SK-N-MC (cell line): ENCODE data around the gene GPAT3.

ENCODE experiments used
- DNase-seq: peaks from one replicate; pipeline ENCODE4 v3.0.0-alpha.2; 2011; ENCODE audit warnings: low read depth, low spot score
- H3K27ac ChIP-seq: fragments of 200-600 bp; sonication (generic); 2 replicates; pipeline ENCODE4 v1.5.1; 2016; ENCODE audit warnings: mixed run types
- H3K36me3 ChIP-seq: fragments of 200-600 bp; sonication (generic); 2 replicates; pipeline ENCODE4 v1.6.1; 2017; ENCODE audit warnings: antibody characterized with exemption, low read length, mixed read lengths; ENCODE audit not compliant: insufficient read depth
- H3K4me3 ChIP-seq: fragments of 200-600 bp; sonication (generic); 2 replicates; pipeline ENCODE4 v1.5.1; 2016
- H3K9ac ChIP-seq: fragments of 200-600 bp; sonication (generic); 2 replicates; pipeline ENCODE4 v1.8.0; 2017; ENCODE audit warnings: mixed run types, mixed read lengths; ENCODE audit not compliant: insufficient read length
- H3K9me3 ChIP-seq: fragments of 200-600 bp; sonication (generic); 2 replicates; pipeline ENCODE4 v1.6.1; 2017; ENCODE audit warnings: low read depth, mild to moderate bottlenecking, antibody characterized with exemption, low read length, moderate library complexity, mixed read lengths
- EZH2 ChIP-seq: fragments of 200-600 bp; sonication (generic); IDR thresholded peaks from one replicate; pipeline ENCODE4 v1.6.1; 2017; ENCODE audit warnings: antibody characterized with exemption
- FOXP2 ChIP-seq: optimal IDR thresholded peaks from 2 replicates; pipeline ENCODE3; 2011; ENCODE audit warnings: mild to moderate bottlenecking, moderate library complexity; ENCODE audit not compliant: insufficient read depth; ENCODE audit errors: extremely low read length, control extremely low read depth
- POLR2AphosphoS5 ChIP-seq: IDR thresholded peaks from 2 replicates; pipeline ENCODE4 v1.6.1; 2012; ENCODE audit warnings: mild to moderate bottlenecking, low read depth, low read length, borderline replicate concordance

GPAT3 gene

DNA sequence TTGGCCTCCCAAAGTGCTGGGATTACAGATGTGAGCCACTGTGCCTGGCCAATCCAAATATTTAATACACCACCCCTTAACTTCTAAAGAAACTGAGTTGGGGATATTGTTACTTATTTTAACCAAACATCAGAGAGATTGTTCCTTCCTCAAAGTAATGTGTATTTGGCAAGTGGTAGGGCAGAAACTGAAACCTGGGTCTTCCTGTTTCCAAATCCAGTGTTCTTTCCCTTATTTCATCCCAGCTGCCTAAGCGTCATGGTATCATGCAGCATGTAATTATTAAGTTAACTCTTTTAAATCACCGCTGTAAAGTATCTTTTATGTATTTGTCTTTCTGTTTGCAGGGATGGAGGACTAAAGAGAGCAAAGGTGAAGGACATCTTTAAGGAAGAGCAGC is 68.4 kb downstream of the GPAT3 start:
- H3K9ac ChIP-seq, result no peak overlapping the region
- no peak overlapping the region for H3K4me3 ChIP-seq
- H3K9me3 ChIP-seq, result no peaks in the 10 kb centered on the region
- DNase-seq, result no peak
- TF ChIP-seq POLR2AphosphoS5 (no peak), EZH2 (no peak)
- H3K36me3 ChIP-seq, result 0 out of 2 replicates have a peak, but pooled peaks cover 3% of the 10 kb centered on the region
- no peak overlapping the region for H3K27ac ChIP-seq

DNA sequence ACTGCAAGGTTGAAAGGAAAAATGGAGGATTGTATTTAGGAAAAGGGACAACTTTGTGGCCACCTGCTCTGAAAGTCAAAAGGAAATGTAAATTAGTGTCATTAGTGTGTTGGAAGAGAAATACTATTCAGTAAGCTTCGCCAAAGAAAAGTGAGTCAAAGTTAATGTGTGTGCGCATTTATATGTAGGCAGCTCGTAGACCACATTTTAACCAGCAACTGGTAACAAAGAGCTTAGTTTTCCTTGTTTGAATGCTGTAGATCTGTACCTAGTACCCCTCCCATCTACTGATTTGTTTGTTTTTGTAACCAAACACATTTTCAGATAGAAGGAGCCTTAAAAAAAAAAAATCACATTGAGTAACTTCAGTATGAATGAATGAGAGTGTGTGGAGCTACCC is 69.3 kb downstream of the GPAT3 start:
- Histone ChIP-seq H3K9ac (no peak overlapping the region), H3K27ac (peak overlapping the region; percentile 27; the same call in 1 of the 2 replicates)

DNA sequence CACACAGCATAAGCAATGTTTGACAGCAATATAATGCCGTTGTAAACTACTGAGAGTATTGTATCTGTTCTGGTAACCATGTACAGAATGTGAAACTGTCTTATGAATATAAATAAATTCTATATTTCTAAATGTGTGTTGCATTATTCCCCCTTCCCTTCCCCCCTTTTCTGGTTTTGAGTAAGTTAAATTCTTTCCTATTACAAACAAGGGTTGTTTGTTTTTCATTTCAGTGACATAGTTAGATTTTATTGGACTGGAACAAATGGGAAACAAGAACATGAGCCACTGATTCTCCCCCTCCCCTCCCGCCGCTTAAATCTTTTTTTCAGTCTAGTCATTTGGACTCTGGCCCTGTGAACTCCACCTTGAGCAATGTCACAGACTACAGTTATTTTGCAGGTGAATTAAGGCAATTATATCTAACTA is 69.8 kb downstream of the GPAT3 start:
- H3K4me3 ChIP-seq, result no peak overlapping the region
- TF ChIP-seq FOXP2 (no peak), POLR2AphosphoS5 (no peak), EZH2 (no peak)
- no peaks in the 10 kb centered on the region for H3K9me3 ChIP-seq
- H3K9ac ChIP-seq, result no peak overlapping the region
- DNase-seq, result no peak
- 0 out of 2 replicates have a peak, but pooled peaks cover 3% of the 10 kb centered on the region for H3K36me3 ChIP-seq
- peak overlapping the region; percentile 27; the same call in 1 of the 2 replicates for H3K27ac ChIP-seq

More for the DNA sequence above, 69.3 kb downstream of the GPAT3 start:
- H3K4me3 ChIP-seq, result no peak overlapping the region
- no peaks in the 10 kb centered on the region for H3K9me3 ChIP-seq
- 0 out of 2 replicates have a peak, but pooled peaks cover 3% of the 10 kb centered on the region for H3K36me3 ChIP-seq
- TF ChIP-seq EZH2 (no peak), FOXP2 (no peak), POLR2AphosphoS5 (no peak)
- no peak for DNase-seq

DNA sequence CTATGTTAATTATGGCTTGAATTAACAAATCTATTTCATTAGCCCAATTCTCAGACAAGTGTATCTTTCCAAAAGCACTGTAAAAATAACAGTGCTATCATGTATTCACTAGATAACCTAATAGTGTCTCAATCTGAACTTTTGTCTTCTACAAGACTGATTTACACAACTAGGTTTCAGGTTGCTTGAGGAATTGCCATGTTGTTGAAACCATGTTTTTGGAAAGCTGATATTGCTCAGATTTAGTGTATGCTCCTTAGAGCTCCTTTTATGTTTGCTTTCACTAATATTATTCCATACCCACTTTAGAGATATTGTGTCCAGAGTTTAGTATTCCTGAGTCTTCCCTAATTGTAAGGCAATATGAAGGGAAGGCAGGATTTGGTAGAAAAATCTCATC is 70.6 kb downstream of the GPAT3 start:
- TF ChIP-seq POLR2AphosphoS5 (no peak), EZH2 (no peak), FOXP2 (no peak)
- no peak overlapping the region for H3K9ac ChIP-seq
- H3K4me3 ChIP-seq, result no peak overlapping the region
- no peak for DNase-seq
- 0 out of 2 replicates have a peak, but pooled peaks cover 3% of the 10 kb centered on the region for H3K9me3 ChIP-seq
- no peak overlapping the region for H3K27ac ChIP-seq
- H3K36me3 ChIP-seq, result 0 out of 2 replicates have a peak, but pooled peaks cover 3% of the 10 kb centered on the region

DNA sequence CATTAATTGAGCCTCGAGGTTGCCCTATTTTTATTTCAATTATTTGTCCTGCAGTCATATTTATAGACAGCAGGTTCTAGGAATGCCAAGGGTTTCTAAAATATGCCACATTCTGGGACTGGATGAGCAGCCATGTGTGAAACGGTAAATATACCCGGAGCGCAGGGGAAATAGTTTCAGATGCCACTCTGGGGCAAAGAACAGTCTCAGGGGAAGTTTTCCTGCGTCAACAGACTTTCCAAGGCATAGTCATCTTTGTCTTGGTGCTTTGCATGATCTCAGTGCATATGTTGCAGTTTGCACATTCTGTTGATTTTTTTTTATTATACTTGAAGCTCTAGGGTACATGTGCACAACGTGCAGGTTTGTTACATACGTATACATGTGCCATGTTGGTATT is 71.0 kb downstream of the GPAT3 start:
- no peak overlapping the region for H3K9ac ChIP-seq
- 0 out of 2 replicates have a peak, but pooled peaks cover 3% of the 10 kb centered on the region for H3K36me3 ChIP-seq
- 0 out of 2 replicates have a peak, but pooled peaks cover 3% of the 10 kb centered on the region for H3K9me3 ChIP-seq
- no peak for DNase-seq
- TF ChIP-seq EZH2, result no peak
- TF ChIP-seq POLR2AphosphoS5, result no peak
- TF ChIP-seq FOXP2, result no peak
- H3K4me3 ChIP-seq, result no peak overlapping the region
- no peak overlapping the region for H3K27ac ChIP-seq

DNA sequence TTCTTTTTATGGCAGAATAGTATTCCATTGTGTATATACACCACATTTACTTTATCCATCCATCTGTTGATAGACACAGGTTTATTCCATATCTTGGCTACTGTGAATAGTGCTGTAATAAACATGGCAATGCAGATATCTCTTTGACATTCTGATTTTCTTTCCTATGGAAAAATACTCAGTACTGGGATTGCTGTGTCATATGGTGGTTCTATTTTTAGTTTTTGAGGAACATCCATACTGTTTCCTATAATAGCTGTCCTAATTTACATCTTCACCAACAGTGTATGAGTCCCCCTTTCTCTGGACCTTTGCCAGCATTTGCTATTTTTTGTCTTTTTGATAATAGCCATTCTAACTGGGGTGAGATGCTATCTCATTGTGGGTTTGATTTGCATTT is 73.5 kb downstream of the GPAT3 start:
- Histone ChIP-seq H3K36me3 (0 out of 2 replicates have a peak, but pooled peaks cover 3% of the 10 kb centered on the region), H3K9ac (no peak overlapping the region), H3K4me3 (no peak overlapping the region), H3K27ac (no peak overlapping the region), H3K9me3 (peaks cover 6% of the 10 kb centered on the region; the same call in 1 of the 2 replicates)
- TF ChIP-seq FOXP2, result no peak
- no peak for TF ChIP-seq POLR2AphosphoS5
- no peak for TF ChIP-seq EZH2
- no peak for DNase-seq

DNA sequence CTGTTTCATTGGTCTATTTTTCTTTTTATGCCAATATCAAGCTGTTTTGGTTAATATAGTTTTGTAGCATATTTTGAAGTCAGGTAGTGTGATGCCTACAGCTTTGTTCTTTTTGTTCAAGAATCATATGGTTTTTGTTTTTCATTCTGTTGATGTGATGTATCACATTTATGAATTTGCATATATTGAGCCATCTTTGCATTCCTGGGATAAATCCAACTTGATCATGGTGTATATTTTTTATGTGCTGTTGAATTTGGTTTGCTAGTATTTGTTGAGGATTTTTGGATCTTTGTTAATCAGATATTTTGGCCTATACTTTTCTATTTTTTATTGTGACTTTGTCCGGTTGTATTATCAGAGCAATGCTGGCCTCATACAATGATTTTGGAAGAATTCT is 74.8 kb downstream of the GPAT3 start:
- Histone ChIP-seq H3K9ac (no peak overlapping the region), H3K36me3 (no peaks in the 10 kb centered on the region), H3K9me3 (peaks cover 8% of the 10 kb centered on the region; the same call in 1 of the 2 replicates), H3K4me3 (no peak overlapping the region), H3K27ac (no peak overlapping the region)
- no peak for DNase-seq
- TF ChIP-seq EZH2 (no peak), FOXP2 (no peak), POLR2AphosphoS5 (no peak)

DNA sequence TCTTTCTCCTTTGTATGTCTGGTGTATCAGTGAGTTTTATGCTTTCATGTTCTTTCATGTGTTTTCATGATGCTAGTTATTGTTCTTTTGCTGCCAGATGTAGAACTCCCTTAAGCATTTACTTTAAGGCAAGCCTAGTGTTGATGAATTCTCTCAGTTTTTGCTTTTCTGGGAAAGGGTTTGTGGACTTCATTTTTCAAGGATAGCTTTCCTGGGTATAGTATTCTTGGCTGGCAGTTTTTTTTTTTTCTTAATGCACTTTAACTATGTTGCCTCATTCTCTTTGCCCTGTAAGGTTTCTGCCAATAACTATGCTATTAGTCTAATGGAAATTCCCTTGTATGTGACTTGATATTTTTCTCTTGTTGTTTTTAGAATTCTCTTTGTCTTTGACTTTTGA is 77.1 kb downstream of the GPAT3 start:
- no peak overlapping the region for H3K27ac ChIP-seq
- peaks cover 8% of the 10 kb centered on the region; the same call in 1 of the 2 replicates for H3K9me3 ChIP-seq
- no peak for DNase-seq
- H3K4me3 ChIP-seq, result no peak overlapping the region
- no peaks in the 10 kb centered on the region for H3K36me3 ChIP-seq
- H3K9ac ChIP-seq, result no peak overlapping the region
- TF ChIP-seq EZH2, result no peak
- no peak for TF ChIP-seq FOXP2
- TF ChIP-seq POLR2AphosphoS5, result no peak

DNA sequence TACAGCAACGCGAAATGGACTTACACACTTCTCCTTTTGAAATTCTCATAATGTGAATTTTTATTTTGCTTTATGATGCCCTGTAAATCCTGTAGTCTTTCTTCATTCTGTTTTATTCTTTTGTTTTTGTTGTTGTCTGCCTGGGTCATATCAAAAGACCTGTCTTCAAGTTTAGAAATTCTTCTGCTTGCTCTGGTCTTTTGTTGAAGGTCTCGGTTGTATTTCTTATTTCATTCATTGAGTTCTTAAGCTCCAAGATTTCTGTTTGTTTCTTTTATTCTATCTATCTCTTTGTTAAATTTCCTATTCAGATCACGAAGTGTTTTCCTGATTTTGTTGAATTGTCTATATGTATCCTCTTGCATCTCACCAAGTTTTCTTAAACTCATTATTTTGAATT is 78.1 kb downstream of the GPAT3 start:
- peaks cover 8% of the 10 kb centered on the region; the same call in 1 of the 2 replicates for H3K9me3 ChIP-seq
- no peak overlapping the region for H3K4me3 ChIP-seq
- H3K27ac ChIP-seq, result no peak overlapping the region
- TF ChIP-seq EZH2 (no peak), FOXP2 (no peak), POLR2AphosphoS5 (no peak)
- no peak for DNase-seq
- no peaks in the 10 kb centered on the region for H3K36me3 ChIP-seq
- no peak overlapping the region for H3K9ac ChIP-seq
